ENCODE data around the gene MGLL.
A peak's percentile ranks its signal among the peaks of the same experiment; 100 is the strongest.

MGLL gene

GRCh38 chr3:127820221-127820825 lies 2.0 kb downstream of the MGLL start:
- no peak for TF ChIP-seq CTCF (IDR thresholded peaks at IDR 0.05; ENCODE audit: extremely low read depth, missing control alignments)
- peak; percentile 66 for DNase-seq (ENCODE audit: low spot score)

GRCh38 chr3:127819656-127820055 lies 2.7 kb downstream of the MGLL start:
- TF ChIP-seq CTCF (IDR thresholded peaks at IDR 0.05; ENCODE audit: extremely low read depth, missing control alignments) = no peak
- no peak for DNase-seq (ENCODE audit: low spot score)

- no peak for DNase-seq (ENCODE audit: low spot score)
- no peak for TF ChIP-seq CTCF (IDR thresholded peaks at IDR 0.05; ENCODE audit: extremely low read depth, missing control alignments)
Observed at GRCh38 chr3:127819086-127819485, 3.2 kb downstream of the MGLL start.

- no peak for DNase-seq (ENCODE audit: low spot score)
Observed at GRCh38 chr3:127817406-127817841, 4.9 kb downstream of the MGLL start.

GRCh38 chr3:127816783-127817405 lies 5.4 kb downstream of the MGLL start:
- no peak for DNase-seq (ENCODE audit: low spot score)
- no peak for TF ChIP-seq CTCF (IDR thresholded peaks at IDR 0.05; ENCODE audit: extremely low read depth, missing control alignments)

More at GRCh38 chr3:127817406-127817841, 4.9 kb downstream of the MGLL start:
- no peak for TF ChIP-seq CTCF (IDR thresholded peaks at IDR 0.05; ENCODE audit: extremely low read depth, missing control alignments)

- DNase-seq (ENCODE audit: low spot score) = no peak
- no peak for TF ChIP-seq CTCF (IDR thresholded peaks at IDR 0.05; ENCODE audit: extremely low read depth, missing control alignments)
Observed at GRCh38 chr3:127815641-127816605, 6.4 kb downstream of the MGLL start.

GRCh38 chr3:127815001-127815400 lies 7.3 kb downstream of the MGLL start:
- no peak for TF ChIP-seq CTCF (IDR thresholded peaks at IDR 0.05; ENCODE audit: extremely low read depth, missing control alignments)
- no peak for DNase-seq (ENCODE audit: low spot score)

Measured in GM20000 (cell line).